Right ventricle myocardium inferior (tissue), 1 donor: ENCODE measurements around the gene PVRIG. TPM values are rescaled to one million over a fixed set of nuclear protein-coding genes. Genes with fewer than 3 reads are reported as not detected.
"Not testable (repeated sequence)": the region's sequence is repeated elsewhere in the genome, so short reads cannot be mapped to it uniquely, and the experiment has no call there.

Experiments
- ATAC-seq: fragments of 200-7000 bp; cut with Tn5 transposase; one replicate; pipeline ENCODE4 v1.9.1; 2020; ENCODE audit warnings: mild to moderate bottlenecking, moderate library complexity
- DNase-seq: peaks from one replicate; pipeline ENCODE4 v3.0.0; 2021; ENCODE audit errors: missing footprints
- intact Hi-C: fragments of 100-400 bp; cut with DNase I; formaldehyde crosslinking; loops from one replicate; pipeline ENCODE4 v1.11.0; 2022
- total RNA-seq: library from RNA; stranded (reverse); fragmentation: NEBNext Ultra II Directional; extraction: Animal tissue kit (Norgen Biotek cat#: 25700); gene quantifications from one replicate; pipeline ENCODE4 v1.2.1, GENCODE V29; 2021
- donor health status: DM: no; HTN: yes; CAD: no; lungs with severe emphysema.

Gene PVRIG
- total RNA-seq, 1 donor from 2014 or later: not detected

GRCh38 chr7:100191775-100192174, 28.0 kb upstream of the PVRIG start:
- DNase-seq (no peak), ATAC-seq (no peak)
- intact Hi-C loops: no loop called here

DNA sequence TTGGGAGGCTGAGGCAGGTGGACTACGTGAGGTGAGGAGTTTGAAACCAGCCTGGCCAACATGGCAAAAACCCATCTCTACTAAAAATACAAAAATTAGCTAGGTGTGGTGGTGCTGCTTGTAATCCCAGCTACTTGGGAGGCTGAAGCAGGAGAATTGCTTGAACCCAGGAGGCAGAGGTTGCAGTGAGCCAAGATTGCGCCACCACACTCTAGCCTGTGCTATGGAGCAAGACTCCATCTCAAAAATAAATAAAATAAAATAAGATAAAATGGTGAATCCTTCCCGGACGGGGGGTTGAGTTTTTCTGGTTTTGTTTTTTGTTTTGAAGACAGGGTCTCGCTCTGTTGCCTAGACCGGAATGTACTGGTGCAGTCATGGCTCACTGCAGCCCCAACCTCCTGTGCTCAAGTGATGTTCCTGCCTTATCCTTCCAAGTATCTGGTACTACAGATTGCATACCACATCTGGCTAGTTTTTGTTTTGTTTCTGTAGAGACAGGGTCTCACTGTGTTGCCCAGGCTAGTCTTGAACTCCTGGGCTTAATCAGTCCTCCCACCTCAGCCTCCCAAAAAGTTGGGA, 27.4 kb upstream of the PVRIG start:
- DNase-seq, ATAC-seq, intact Hi-C loops: not testable (repeated sequence)

DNA sequence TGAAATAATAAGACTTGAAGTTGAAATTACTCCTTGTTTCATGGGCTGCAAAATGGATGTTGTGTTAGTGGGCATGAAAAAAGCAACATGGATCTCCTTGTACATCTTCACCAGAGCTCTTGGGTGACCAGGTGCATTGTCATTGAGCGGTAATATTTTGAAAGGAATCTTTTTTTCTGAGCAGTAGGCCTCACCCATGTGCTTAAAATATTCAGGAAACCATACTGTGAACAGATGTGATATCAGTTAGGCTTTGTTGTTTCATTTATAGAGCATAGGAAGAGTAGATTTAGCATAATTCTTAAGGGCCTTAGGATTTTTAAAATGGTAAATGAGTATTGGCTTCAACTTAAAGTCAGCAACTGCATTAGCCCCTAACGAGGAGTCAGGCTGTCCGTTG, 26.8 kb upstream of the PVRIG start:
- DNase-seq (no peak), ATAC-seq (no peak)
- intact Hi-C loops: no loop called here

DNA sequence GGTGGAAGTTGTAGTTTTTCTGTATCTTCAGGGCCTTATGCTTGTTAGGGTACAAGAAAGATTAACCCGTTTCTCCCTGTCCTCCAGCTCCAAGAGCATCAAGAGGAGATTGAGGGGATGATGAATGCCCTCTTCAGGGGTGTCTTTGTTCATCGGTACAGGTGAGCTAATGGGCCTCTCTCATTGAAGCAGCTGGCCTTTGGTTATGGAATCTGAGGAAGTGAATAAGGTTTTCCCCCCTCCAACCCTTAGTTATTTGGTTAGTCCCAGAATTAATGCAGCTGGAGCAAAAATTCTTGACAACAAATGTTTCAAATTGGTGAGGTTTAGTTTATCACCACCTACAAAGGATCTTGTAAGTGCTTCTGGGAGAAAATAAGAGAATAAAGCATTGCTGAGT, 24.5 kb upstream of the PVRIG start:
- ATAC-seq (no peak), DNase-seq (no peak)
- intact Hi-C loops: no loop called here

GRCh38 chr7:100195901-100196322, 23.8 kb upstream of the PVRIG start:
- intact Hi-C loops, DNase-seq, ATAC-seq: not testable (repeated sequence)

GRCh38 chr7:100198266-100198665, 21.5 kb upstream of the PVRIG start:
- DNase-seq (no peak), ATAC-seq (no peak)
- intact Hi-C loops: no loop called here

DNA sequence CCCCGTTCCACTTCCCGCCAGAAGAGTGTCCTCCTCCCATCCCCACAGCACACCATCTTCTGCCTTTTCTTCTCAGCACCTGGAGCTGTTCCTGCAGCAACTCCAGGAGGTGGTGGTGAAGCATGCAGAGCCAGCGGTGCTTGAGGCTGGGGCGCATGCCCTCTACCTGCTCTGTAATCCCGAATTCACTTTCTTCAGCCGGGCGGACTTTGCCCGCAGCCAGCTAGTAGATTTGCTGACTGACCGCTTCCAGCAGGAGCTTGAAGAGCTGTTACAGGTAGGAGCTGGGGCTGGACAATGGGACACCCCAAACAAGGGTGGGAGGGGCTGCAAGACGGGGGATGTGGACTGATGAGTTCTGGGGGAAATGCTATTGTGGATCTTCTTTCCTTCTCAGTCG, 19.1 kb upstream of the PVRIG start:
- no peak for DNase-seq
- intact Hi-C loops: no loop called here
- no peak for ATAC-seq

DNA sequence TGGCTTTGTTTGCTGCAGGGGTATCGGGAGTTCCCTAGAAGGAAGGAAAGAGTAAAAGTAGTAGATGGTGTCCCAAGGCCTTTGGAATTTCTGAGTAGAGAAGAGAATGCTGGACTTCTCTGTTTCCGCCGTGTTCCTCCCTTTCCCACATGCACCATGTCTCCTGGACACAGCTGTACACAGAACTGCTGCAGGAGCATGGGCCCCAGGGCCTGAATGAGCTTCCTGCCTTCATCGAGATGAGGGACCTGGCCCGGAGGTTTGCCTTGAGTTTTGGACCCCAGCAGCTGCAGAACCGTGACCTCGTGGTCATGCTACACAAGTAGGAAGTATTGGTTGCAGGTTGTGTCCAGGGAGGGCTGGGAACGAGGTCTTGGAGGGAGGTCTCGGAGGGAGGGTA, 15.3 kb upstream of the PVRIG start:
- intact Hi-C loops: no loop called here
- ATAC-seq: no peak
- DNase-seq: no peak

DNA sequence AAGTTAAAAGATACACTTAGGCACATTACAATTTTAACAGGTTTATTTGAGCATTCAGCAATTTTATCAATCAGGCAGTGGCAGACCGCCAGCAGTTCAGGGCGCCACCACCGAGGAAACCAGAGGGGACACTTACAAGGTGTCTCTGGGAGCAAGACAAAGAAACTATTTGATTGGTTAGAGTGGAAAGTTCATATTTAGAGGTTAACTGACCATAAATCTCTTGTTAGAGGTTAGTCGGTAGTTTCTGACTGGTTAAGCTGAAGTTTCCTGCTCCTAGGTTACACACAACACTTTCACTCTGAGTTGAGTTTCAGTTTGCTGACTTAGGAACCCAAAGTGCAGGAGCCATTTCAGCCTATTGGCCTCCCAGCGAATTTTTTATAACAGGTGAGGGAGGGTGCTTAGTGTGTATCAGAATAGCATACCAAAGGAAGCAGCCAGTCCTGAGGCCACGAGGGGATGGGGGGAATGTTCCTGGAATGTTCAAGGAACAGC, 10.8 kb upstream of the PVRIG start:
- no peak for DNase-seq
- intact Hi-C loops: no loop called here

DNA sequence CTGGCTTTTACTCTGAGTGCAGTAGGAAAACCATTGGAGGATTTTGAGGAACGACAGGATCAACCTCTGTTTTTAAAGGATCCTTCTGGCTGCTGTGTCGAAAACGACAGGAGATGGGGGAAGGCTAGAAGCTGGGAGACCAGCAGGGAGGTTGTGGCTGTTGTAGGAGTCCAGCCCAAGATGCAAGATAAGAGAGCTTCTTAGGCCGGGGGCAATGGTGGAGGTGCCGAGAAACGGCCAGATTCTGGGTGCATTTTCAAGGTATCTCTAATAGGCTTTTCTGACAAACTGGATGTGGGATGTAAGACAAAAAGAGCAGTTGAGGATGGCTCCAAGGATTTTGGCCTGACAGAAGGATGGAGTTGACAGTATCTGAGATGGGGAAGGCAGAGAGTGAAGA, 10.3 kb upstream of the PVRIG start:
- DNase-seq: no peak
- no peak for ATAC-seq
- intact Hi-C loops: no loop called here

More for the DNA sequence above, 10.8 kb upstream of the PVRIG start:
- ATAC-seq: no peak

GRCh38 chr7:100210805-100211204, 8.9 kb upstream of the PVRIG start:
- intact Hi-C loops: loop anchor here (5.0 to 10.0 kb wide), 2 partner anchors 84 to 134 kb away; partner anchors contain the start of gene MBLAC1
- ATAC-seq (no peak), DNase-seq (no peak)

DNA sequence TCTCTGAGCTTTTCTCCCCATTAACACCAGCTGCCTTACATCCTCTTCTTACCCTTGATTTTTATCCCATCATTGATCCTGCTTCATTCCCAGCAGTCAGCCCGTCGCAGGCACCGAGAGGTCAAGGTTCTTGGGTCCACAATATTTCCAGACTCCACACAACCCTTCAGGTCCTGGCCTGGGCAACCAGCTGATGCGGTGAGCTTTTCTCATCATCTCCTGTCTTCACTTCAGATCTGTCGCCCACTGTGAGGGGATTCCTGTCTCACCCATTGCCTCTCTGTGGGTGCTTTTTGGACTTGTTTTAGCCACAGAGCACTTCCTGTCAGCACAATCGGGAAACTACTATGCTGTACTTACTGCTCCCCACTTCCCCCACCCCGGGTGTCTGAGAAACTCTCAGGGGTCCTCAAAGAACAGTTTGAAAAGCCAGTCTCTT, 8.4 kb upstream of the PVRIG start:
- intact Hi-C loops: loop anchor here (5.0 to 10.0 kb wide), 2 partner anchors 84 to 133 kb away; partner anchors contain the start of gene MBLAC1

GRCh38 chr7:100212631-100213286, 7.0 kb upstream of the PVRIG start:
- intact Hi-C loops: loop anchor here (5.0 to 10.0 kb wide), 2 partner anchors 85 to 132 kb away; partner anchors contain the start of gene MBLAC1
- no peak for DNase-seq
- ATAC-seq: no peak

More for the DNA sequence above, 8.4 kb upstream of the PVRIG start:
- DNase-seq: no peak
- no peak for ATAC-seq

DNA sequence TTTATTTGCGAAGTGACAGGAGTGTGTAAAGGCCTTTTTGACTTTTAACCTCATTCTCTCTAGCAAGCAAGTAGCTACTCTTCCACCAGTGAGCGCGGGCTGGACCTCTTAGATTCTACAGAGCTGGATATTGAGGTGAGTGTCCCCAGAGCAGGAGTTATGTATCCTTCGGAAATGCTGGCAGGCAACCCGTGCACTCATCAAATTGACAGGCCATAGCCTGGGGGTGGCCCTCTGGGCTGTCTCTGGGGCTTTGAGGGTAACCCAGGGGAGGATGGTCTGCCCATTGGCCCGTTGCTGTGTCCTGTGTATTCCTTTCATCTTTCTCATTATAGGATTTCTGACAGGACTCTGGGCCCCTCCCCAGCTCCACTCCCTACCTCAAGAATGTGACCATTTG, 6.1 kb upstream of the PVRIG start:
- intact Hi-C loops: loop anchor here (5.0 to 10.0 kb wide), 2 partner anchors 86 to 131 kb away; partner anchors contain the start of gene MBLAC1
- DNase-seq (no peak), ATAC-seq (no peak)

DNA sequence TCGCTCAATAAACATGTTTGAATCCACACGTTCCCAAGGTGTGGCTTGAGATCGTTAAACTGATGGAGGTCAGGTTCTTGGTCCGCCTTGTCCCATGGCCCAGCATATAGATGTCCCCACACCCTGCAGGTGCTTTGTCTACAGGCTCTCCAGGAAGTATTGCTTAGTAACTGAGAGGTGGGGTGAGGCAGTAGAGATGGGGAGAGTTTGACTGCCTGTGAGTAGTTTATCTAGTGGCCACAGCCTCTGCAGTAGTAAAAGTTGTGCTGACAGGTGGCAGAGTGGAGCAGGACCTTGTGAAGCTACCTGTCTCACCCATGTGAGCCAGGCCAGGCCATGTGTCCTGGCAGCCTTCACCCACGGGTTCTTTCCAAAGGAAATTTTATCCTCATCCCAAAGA, 5.4 kb upstream of the PVRIG start:
- intact Hi-C loops: loop anchor here (5.0 to 10.0 kb wide), 2 partner anchors 87 to 130 kb away; partner anchors contain the start of gene MBLAC1
- DNase-seq, ATAC-seq: not testable (repeated sequence)

- intact Hi-C loops: loop anchor here (10.0 kb wide), 1 partner anchor 129 kb away; no protein-coding TSS in a partner anchor
- ATAC-seq (peak; percentile 68), DNase-seq (no peak)
Observed at GRCh38 chr7:100215895-100216294, 3.9 kb upstream of the PVRIG start.

DNA sequence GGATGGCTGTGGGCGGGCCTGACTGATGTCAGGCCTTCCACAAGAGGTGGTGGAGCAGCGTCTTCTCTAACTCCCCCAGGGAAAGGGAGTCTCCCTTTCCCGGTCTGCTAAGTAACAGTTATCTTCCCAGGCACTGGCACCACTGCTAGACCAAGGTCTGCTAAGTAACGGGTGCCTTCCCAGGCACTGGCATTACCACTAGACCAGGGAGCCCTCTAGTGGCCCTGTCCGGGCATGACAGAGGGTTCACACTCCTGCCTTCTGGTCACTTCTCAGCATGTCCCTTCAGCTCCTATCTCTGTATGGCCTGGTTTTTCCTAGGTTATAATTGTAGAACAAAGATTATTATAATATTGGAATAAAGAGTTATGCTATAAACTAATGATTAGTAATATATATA, 1.8 kb upstream of the PVRIG start:
- DNase-seq: peak; percentile 88
- ATAC-seq: not testable (repeated sequence)
- intact Hi-C loops: loop anchor here (10.0 kb wide), 1 partner anchor 127 kb away; no protein-coding TSS in a partner anchor

GRCh38 chr7:100219271-100219737, 445 bp upstream of the PVRIG start:
- ATAC-seq (no peak), DNase-seq (no peak)
- intact Hi-C loops: loop anchor here (10.0 kb wide), 1 partner anchor 125 kb away; no protein-coding TSS in a partner anchor

DNA sequence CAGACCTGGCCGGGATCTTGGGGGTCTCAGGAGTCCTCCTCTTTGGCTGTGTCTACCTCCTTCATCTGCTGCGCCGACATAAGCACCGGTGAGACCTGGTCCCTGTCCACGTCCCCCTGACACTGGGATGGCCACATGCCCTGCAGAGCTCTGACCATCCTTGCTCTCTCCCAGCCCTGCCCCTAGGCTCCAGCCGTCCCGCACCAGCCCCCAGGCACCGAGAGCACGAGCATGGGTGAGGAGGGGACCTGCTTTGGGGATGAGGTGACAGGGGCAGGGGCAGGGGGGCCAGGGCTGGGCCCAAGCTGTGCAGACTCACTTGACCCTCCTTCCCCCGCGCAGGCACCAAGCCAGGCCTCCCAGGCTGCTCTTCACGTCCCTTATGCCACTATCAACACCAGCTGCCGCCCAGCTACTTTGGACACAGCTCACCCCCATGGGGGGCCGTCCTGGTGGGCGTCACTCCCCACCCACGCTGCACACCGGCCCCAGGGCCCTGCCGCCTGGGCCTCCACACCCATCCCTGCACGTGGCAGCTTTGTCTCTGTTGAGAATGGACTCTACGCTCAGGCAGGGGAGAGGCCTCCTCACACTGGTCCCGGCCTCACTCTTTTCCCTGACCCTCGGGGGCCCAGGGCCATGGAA, 959 bp downstream of the PVRIG start:
- DNase-seq: no peak
- intact Hi-C loops: no loop called here
- no peak for ATAC-seq
